ENCODE data around the gene COPG2.
A peak's percentile ranks its signal among the peaks of the same experiment; 100 is the strongest.

The COPG2 gene

DNA sequence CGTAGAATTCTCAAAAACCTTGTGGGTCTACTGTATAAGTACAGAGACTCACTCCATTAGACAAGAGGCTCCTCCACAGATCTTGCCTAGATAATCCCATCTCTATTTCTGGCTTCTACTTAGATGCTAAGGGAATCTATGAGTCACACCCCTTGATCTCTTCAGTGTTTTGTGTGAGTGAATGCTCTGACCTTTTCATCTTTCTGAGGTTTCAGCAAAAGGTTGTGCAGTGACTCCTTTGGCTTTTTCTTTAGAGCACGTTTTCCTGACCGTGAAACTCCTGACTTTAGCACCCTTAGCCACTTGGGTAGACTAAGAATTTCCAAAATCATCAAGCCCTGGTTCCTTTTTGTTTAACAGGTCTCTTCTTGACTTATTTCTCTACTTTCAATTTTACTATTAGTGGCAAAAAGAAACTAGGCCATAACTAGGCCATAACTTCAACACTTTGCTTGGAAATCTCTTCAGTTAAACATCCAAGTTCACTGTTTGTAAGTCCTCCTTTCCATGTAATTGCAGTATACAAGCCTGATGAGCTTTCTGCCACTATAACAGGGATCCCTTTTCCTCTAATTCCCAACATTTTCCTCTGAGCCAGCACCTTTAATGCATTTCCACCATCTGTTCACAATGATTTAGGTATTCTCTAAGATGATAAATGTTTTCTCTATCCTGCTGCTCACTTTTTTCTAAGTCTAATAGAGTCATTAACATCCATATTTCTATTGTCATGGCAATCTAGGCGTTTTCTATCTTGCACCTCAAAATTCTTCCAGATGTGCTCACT, 19.4 kb downstream of the COPG2 start:
- H3K4me3 ChIP-seq (ENCODE audit: low read length) = no peak overlapping the region
- DNase-seq (ENCODE audit: low read depth) = peak; percentile 47
- TF ChIP-seq CTCF (conservative IDR thresholded peaks at IDR 0.05; ENCODE audit: low read length) = no peak

GRCh38 chr7:130648580-130648979, 20.0 kb downstream of the COPG2 start:
- TF ChIP-seq CTCF (conservative IDR thresholded peaks at IDR 0.05; ENCODE audit: low read length) = no peak
- DNase-seq (ENCODE audit: low read depth) = no peak
- no peak overlapping the region for H3K4me3 ChIP-seq (ENCODE audit: low read length)

DNA sequence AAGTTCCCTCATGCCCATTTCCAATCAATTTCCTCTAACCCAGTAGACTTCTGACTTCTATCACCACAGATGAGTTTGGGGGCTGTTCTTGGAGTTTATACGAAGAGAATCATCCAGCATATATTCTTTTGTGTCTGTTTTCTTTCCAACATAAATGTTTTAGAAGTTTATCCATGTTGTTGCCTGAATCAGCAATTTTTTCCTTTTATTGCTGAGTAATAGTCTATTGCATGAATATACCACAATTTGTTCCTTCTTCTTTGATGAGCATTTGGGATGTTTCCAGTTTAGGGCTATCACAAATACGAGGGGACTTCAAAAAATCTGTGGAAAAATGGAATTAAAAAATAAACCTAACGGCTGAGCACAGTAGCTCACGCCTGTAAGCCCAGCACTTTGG, 26.2 kb downstream of the COPG2 start:
- no peak for DNase-seq (ENCODE audit: low read depth)
- TF ChIP-seq CTCF (conservative IDR thresholded peaks at IDR 0.05; ENCODE audit: low read length) = no peak
- no peak overlapping the region for H3K4me3 ChIP-seq (ENCODE audit: low read length)

GRCh38 chr7:130641497-130641896, 27.1 kb downstream of the COPG2 start:
- no peak overlapping the region for H3K4me3 ChIP-seq (ENCODE audit: low read length)
- TF ChIP-seq CTCF (conservative IDR thresholded peaks at IDR 0.05; ENCODE audit: low read length) = no peak
- no peak for DNase-seq (ENCODE audit: low read depth)

GRCh38 chr7:130641040-130641439, 27.5 kb downstream of the COPG2 start:
- no peak for DNase-seq (ENCODE audit: low read depth)

DNA sequence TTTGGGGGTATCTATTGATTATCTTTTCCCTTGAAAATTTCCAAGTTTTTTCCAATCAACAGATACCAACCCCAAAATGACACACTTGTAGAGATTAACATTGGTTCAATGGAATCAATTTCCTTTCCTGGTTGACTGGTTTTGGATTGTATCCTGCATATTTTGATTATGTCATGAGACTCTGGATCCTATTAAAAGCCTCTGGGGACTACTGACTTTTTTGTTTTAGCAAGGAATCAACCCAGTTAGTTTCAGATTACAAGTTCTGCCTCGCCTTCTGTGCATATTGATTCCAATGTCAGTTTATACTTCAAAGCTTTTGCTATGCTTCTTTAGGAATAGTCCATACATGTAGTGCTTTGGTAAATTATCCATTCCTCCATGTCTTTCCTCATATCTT, 29.2 kb downstream of the COPG2 start:
- no peak overlapping the region for H3K4me3 ChIP-seq (ENCODE audit: low read length)
- no peak for TF ChIP-seq CTCF (conservative IDR thresholded peaks at IDR 0.05; ENCODE audit: low read length)
- no peak for DNase-seq (ENCODE audit: low read depth)

More at GRCh38 chr7:130641040-130641439, 27.5 kb downstream of the COPG2 start:
- TF ChIP-seq CTCF (conservative IDR thresholded peaks at IDR 0.05; ENCODE audit: low read length) = no peak
- H3K4me3 ChIP-seq (ENCODE audit: low read length) = no peak overlapping the region

- DNase-seq (ENCODE audit: low read depth) = peak; percentile 30
- no peak for TF ChIP-seq CTCF (conservative IDR thresholded peaks at IDR 0.05; ENCODE audit: low read length)
- H3K4me3 ChIP-seq (ENCODE audit: low read length) = no peak overlapping the region
Observed at GRCh38 chr7:130632111-130632510, 36.4 kb downstream of the COPG2 start.
